Endothelial cell of umbilical vein (primary cell): Measurements from ENCODE around the gene DYNLRB2. TPM values are rescaled to one million over a fixed set of nuclear protein-coding genes. Genes with fewer than 3 reads are reported as not detected.

ENCODE experiments used
- BruUV-seq: library from RNA; stranded (reverse); fragments of 400-500 nt; replicated peaks from 2 replicates; lab custom pipeline; 2021; lab: Mats Ljungman, UMichigan
- CTCF ChIA-PET: fragments of 300-600, 350-600 bp; sonication (Branson Sonifier 250); formaldehyde crosslinking; loops from one replicate; lab custom pipeline; 2021; ENCODE audit warnings: antibody characterized with exemption, inconsistent platforms; lab: Charles Lee
- POLR2A ChIA-PET: fragments of 300-600, 350-600 bp; sonication (Branson Sonifier 250); formaldehyde crosslinking; loops from one replicate; lab custom pipeline; 2021; ENCODE audit warnings: antibody characterized with exemption, inconsistent platforms; lab: Charles Lee
- DNase-seq: peaks from one replicate; pipeline ENCODE4 v3.0.0-alpha.2; 2011; ENCODE audit warnings: low read depth, low spot score
- FAIRE-seq: peaks from 2 replicates; lab custom pipeline; 2011; peaks lifted over from hg19 to GRCh38; lab: Jason Lieb, UNC
- H2AFZ ChIP-seq: 2 replicates; pipeline ENCODE4 v1.6.0; 2012; ENCODE audit warnings: low read depth, low read length, control low read depth, inconsistent platforms
- H3K27ac ChIP-seq: 2 replicates; pipeline ENCODE4 v1.5.1; 2011; ENCODE audit warnings: low read depth, mild to moderate bottlenecking, control low read depth, low read length, moderate library complexity; ENCODE audit not compliant: insufficient read depth
- H3K27me3 ChIP-seq, 2 experiments: 2 replicates each; pipeline versions ENCODE4 v1.6.0 to v1.6.1; 2011; ENCODE audit warnings: low read length in 2 of 2, mixed read lengths in 1 of 2; ENCODE audit not compliant: control insufficient read depth in 2 of 2, insufficient read depth in 2 of 2
- H3K36me3 ChIP-seq, 2 experiments: 2 replicates in 1 of 2; 3 replicates in 1 of 2; pipeline ENCODE4 v1.5.1; 2011; ENCODE audit warnings: low read length in 2 of 2, mild to moderate bottlenecking in 1 of 2, moderate library complexity in 1 of 2; ENCODE audit not compliant: control insufficient read depth in 2 of 2, insufficient read depth in 2 of 2; ENCODE audit errors: extremely low read depth in 1 of 2
- H3K4me1 ChIP-seq: 3 replicates; pipeline ENCODE4 v1.5.1; 2011; ENCODE audit warnings: mild to moderate bottlenecking, low read length; ENCODE audit not compliant: control insufficient read depth, insufficient read depth; ENCODE audit errors: extremely low read depth
- H3K4me2 ChIP-seq: 2 replicates; pipeline ENCODE4 v1.6.1; 2011; ENCODE audit warnings: low read length, control low read depth, mixed read lengths; ENCODE audit not compliant: insufficient read depth
- H3K4me3 ChIP-seq, 3 experiments: fragments of 200-600 bp in 1 of 3; sonication (generic), shearing (Covaris generic) in 1 of 3; replicated peaks in 1 of 3; 2 replicates each; pipeline ENCODE4 v1.5.1; 2011 to 2016; ENCODE audit warnings: control low read depth in 3 of 3, low read length in 3 of 3, mild to moderate bottlenecking in 2 of 3, inconsistent platforms in 1 of 3, low read depth in 1 of 3, moderate library complexity in 1 of 3; ENCODE audit not compliant: insufficient read depth in 1 of 3
- H3K79me2 ChIP-seq: 2 replicates; pipeline ENCODE4 v1.6.0; 2012; ENCODE audit warnings: low read length, inconsistent platforms; ENCODE audit not compliant: control insufficient read depth, insufficient read depth
- H3K9ac ChIP-seq: replicated peaks from 2 replicates; pipeline ENCODE3; 2011; ENCODE audit warnings: low read length, control low read depth; ENCODE audit not compliant: insufficient read depth; ENCODE audit errors: extremely low read depth
- H3K9me1 ChIP-seq: replicated peaks from 3 replicates; pipeline ENCODE4 v1.6.0; 2011; ENCODE audit warnings: mild to moderate bottlenecking, low read length; ENCODE audit not compliant: control insufficient read depth, insufficient read depth; ENCODE audit errors: extremely low read depth
- H3K9me3 ChIP-seq: replicated peaks from 2 replicates; pipeline ENCODE4 v1.5.1; 2012; ENCODE audit warnings: low read length, inconsistent platforms; ENCODE audit not compliant: control insufficient read depth, insufficient read depth
- H4K20me1 ChIP-seq: replicated peaks from 2 replicates; pipeline ENCODE3; 2011; ENCODE audit warnings: mild to moderate bottlenecking, low read length; ENCODE audit not compliant: control insufficient read depth, insufficient read depth; ENCODE audit errors: extremely low read depth
- EZH2 ChIP-seq: IDR thresholded peaks from 2 replicates; pipeline ENCODE4 v1.6.1; 2012; ENCODE audit warnings: borderline replicate concordance, low read depth, mild to moderate bottlenecking, moderate library complexity, low read length, inconsistent platforms; ENCODE audit not compliant: severe bottlenecking
- FOS ChIP-seq: IDR thresholded peaks from 2 replicates; pipeline ENCODE4 v1.6.1; 2011; ENCODE audit warnings: mild to moderate bottlenecking, low read length, moderate library complexity, borderline replicate concordance; ENCODE audit not compliant: insufficient read depth
- GATA2 ChIP-seq: IDR thresholded peaks from 2 replicates; pipeline ENCODE4 v1.7.0; 2011; ENCODE audit warnings: low read depth, mild to moderate bottlenecking, moderate library complexity, mixed read lengths, low read length; ENCODE audit not compliant: insufficient read length, insufficient read depth
- JUN ChIP-seq: IDR thresholded peaks from 2 replicates; pipeline ENCODE4 v1.6.1; 2011; ENCODE audit warnings: borderline replicate concordance, low read depth; ENCODE audit not compliant: insufficient read length, insufficient read depth
- MYC ChIP-seq: IDR thresholded peaks from one replicate; pipeline ENCODE4 v1.6.1; 2011; ENCODE audit warnings: mild to moderate bottlenecking, low read depth, low read length
- POLR2A ChIP-seq: IDR thresholded peaks from 2 replicates; pipeline ENCODE4 v1.6.1; 2012; ENCODE audit warnings: low read depth, mild to moderate bottlenecking, control low read depth, low read length
- POLR2AphosphoS5 ChIP-seq: IDR thresholded peaks from 2 replicates; pipeline ENCODE4 v1.6.1; 2012; ENCODE audit warnings: low read depth, mild to moderate bottlenecking, control low read depth, low read length, moderate library complexity; ENCODE audit not compliant: insufficient read depth
- dilution Hi-C: fragments of 300-500 bp; cut with MboI; formaldehyde crosslinking; loops from one replicate; pipeline ENCODE4 v1.15.0; 2019; ENCODE audit warnings: low sequenced_read_pairs; ENCODE audit not compliant: extremely low pct_ligation_motif_present
- intact Hi-C: fragments of 100-400 bp; cut with micrococcal nuclease; formaldehyde crosslinking; loops from one replicate; pipeline ENCODE4 v1.10.0; 2022
- polyA plus RNA-seq, 4 experiments: library from polyadenylated mRNA; depleted of rRNA in 3 of 4; stranded (reverse) in 3 of 4; unstranded in 1 of 4; fragments of >200 nt; gene quantifications; 2 replicates each; pipeline versions ENCODE4 v1.2.1 to v1.2.3, GENCODE V29; 2011 to 2012; ENCODE audit warnings: missing spikeins in 1 of 4
- total RNA-seq: library from RNA; stranded (reverse); gene quantifications from 2 replicates; pipeline ENCODE4 v1.2.3, GENCODE V29; 2021
- TF ChIP-seq, protein P1 (sequence below), 2 donors: IDR thresholded peaks; 1 replicate in 1 of 2; 2 replicates in 1 of 2; pipeline ENCODE4 v1.5.1; 2011; ENCODE audit warnings: low read length in 2 of 2, mild to moderate bottlenecking in 2 of 2, moderate library complexity in 2 of 2, control low read depth in 1 of 2, inconsistent platforms in 1 of 2, low read depth in 1 of 2; ENCODE audit not compliant: insufficient read depth in 1 of 2; ENCODE audit errors: extremely low read depth in 1 of 2
- TF ChIP-seq, protein P2 (sequence below): IDR thresholded peaks from 2 replicates; pipeline ENCODE4 v1.6.1; 2011; ENCODE audit not compliant: insufficient read depth, insufficient read length

The DYNLRB2 gene
- total and polyA plus RNA-seq, 2 donors (not counting 3 experiments of a cell fraction or from before 2014, with no cell fraction given) = not detected

DNA sequence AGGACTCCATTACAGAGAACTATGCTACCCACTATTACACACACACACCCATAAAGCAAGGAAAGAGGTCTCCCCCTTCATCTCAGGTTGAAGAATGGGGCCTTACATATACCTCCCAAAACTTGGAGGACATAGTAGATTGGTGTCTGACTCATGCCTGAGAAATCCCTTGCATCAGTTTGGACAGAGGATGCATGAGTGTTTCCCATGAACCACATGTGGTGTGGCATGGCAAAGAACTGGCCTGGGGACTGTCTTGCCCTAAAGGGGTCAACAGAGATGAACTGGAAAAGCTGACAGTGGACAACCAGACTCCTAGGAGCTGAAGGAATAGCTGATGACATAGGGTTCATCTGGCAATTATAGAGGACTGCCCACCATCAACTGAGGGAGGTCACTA is 54.0 kb downstream of the DYNLRB2 start:
- FAIRE-seq (no peak), DNase-seq (no peak)
- dilution Hi-C loops (no loop called here), intact Hi-C loops (no loop called here)
- Histone ChIP-seq H3K4me1 (peaks cover 8% of the 10 kb centered on the region), H3K9ac (no peak overlapping the region), H3K27ac (no peak overlapping the region), H3K9me3 (no peaks in the 10 kb centered on the region), H3K4me3 (no peak overlapping the region), H4K20me1 (no peaks in the 10 kb centered on the region), H2AFZ (no peak overlapping the region), H3K36me3 (peaks cover 0 to 5% of the 10 kb centered on the region in 2 experiments), H3K79me2 (no peaks in the 10 kb centered on the region), H3K27me3 (no peaks in the 10 kb centered on the region), H3K4me2 (no peak overlapping the region), H3K9me1 (no peaks in the 10 kb centered on the region)
- CTCF ChIA-PET = no interaction called here
- POLR2A ChIA-PET = no interaction called here
- no TSS peak for BruUV-seq
- no peak for TF ChIP-seq JUN
- no peak for TF ChIP-seq MYC
- TF ChIP-seq POLR2AphosphoS5 = no peak
- TF ChIP-seq, protein P1, sequence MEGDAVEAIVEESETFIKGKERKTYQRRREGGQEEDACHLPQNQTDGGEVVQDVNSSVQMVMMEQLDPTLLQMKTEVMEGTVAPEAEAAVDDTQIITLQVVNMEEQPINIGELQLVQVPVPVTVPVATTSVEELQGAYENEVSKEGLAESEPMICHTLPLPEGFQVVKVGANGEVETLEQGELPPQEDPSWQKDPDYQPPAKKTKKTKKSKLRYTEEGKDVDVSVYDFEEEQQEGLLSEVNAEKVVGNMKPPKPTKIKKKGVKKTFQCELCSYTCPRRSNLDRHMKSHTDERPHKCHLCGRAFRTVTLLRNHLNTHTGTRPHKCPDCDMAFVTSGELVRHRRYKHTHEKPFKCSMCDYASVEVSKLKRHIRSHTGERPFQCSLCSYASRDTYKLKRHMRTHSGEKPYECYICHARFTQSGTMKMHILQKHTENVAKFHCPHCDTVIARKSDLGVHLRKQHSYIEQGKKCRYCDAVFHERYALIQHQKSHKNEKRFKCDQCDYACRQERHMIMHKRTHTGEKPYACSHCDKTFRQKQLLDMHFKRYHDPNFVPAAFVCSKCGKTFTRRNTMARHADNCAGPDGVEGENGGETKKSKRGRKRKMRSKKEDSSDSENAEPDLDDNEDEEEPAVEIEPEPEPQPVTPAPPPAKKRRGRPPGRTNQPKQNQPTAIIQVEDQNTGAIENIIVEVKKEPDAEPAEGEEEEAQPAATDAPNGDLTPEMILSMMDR (IDR thresholded peaks at IDR 0.05; ENCODE audit: extremely low read depth in 1 of 2, insufficient read depth in 1 of 2, low read depth in 1 of 2, low read length in 2 of 2) = no peak
- no peak for TF ChIP-seq POLR2A
- TF ChIP-seq GATA2 = no peak
- TF ChIP-seq EZH2 = no peak
- TF ChIP-seq FOS = no peak
- TF ChIP-seq, protein P2, sequence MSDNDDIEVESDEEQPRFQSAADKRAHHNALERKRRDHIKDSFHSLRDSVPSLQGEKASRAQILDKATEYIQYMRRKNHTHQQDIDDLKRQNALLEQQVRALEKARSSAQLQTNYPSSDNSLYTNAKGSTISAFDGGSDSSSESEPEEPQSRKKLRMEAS = no peak
